Measurements from ENCODE around the gene LMX1B.

DNA sequence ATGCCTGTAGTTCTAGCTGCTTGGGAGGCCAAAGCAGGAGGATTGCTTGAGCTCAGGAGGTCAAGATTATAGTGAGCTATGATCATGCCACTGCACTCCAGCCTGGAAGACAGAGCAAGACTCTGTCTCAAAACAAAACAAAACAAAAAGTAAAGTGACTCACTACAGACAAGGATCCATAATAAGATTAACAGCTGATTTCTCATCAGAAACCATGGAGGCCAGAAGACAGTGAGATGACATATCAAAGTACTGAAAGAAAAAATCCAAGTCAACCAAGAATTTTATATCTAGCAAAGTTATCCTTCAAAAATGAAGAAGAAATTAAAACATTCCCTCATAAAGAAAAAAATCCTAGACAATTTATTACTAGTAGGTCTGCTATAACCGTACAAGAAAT is 121.8 kb downstream of the LMX1B start:
- TF ChIP-seq CTCF (IDR thresholded peaks at IDR 0.05; ENCODE audit: insufficient read depth, low read length, poor library complexity, severe bottlenecking): no peak
- TF ChIP-seq EZH2phosphoT487 (conservative IDR thresholded peaks at IDR 0.05; ENCODE audit: low read length): no peak

Data from SU-DHL-6 (cell line).